GM12878 (cell line): ENCODE results near the gene PRKCE. TPM values are rescaled to one million over a fixed set of nuclear protein-coding genes. Genes with fewer than 3 reads are reported as not detected.

ENCODE experiments used
- BACH1 ChIP-seq: fragments of 450-650 bp; IDR thresholded peaks from 2 replicates; pipeline ENCODE4 v1.6.1; 2017; ENCODE audit warnings: mild to moderate bottlenecking, borderline replicate concordance
- CBFB ChIP-seq: IDR thresholded peaks from 2 replicates; pipeline ENCODE4 v1.6.1; 2016; ENCODE audit warnings: antibody characterized with exemption, low read depth
- ESRRA ChIP-seq: IDR thresholded peaks from 2 replicates; pipeline ENCODE4 v1.6.1; 2012; ENCODE audit warnings: mild to moderate bottlenecking, low read length, improper control_type of control experiment
- FOXM1 ChIP-seq: IDR thresholded peaks from 2 replicates; pipeline ENCODE4 v1.6.1; 2012; ENCODE audit warnings: low read depth, mild to moderate bottlenecking, inconsistent platforms, low read length, moderate library complexity
- KAT2A ChIP-seq: conservative IDR thresholded peaks from 2 replicates; pipeline ENCODE4 v1.6.1; 2011; ENCODE audit warnings: low read depth, low read length; ENCODE audit not compliant: control insufficient read depth
- NR2C2 ChIP-seq: IDR thresholded peaks from 2 replicates; pipeline ENCODE4 v1.6.1; 2011; ENCODE audit warnings: borderline replicate concordance, low read depth; ENCODE audit not compliant: control insufficient read depth, insufficient read length
- PAX5 ChIP-seq: IDR thresholded peaks from 2 replicates; pipeline ENCODE4 v1.6.1; 2011; ENCODE audit warnings: low read depth, low read length, borderline replicate concordance
- RBBP5 ChIP-seq: fragments of 200-600 bp; sonication (generic); conservative IDR thresholded peaks from 2 replicates; pipeline ENCODE4 v1.6.1; 2016
- SMAD1 ChIP-seq: fragments of 450-650 bp; IDR thresholded peaks from 2 replicates; pipeline ENCODE4 v1.6.1; 2018; ENCODE audit warnings: mild to moderate bottlenecking, low read depth; ENCODE audit not compliant: partially characterized antibody
- TCF12 ChIP-seq: IDR thresholded peaks from 2 replicates; pipeline ENCODE4 v1.6.1; 2011; ENCODE audit warnings: low read depth, mild to moderate bottlenecking, low read length
- polyA plus RNA-seq, 11 experiments: library from polyadenylated mRNA; depleted of rRNA in 4 of 11; unstranded in 6 of 11; stranded (reverse) in 5 of 11; fragments of >200 nt; fragmentation: Nextera tagmentation in 4 of 11; fragmentation: Illumina TruSeq in 1 of 11; extraction: Ambion mirVana in 4 of 11; extraction: Trizol in 1 of 11; gene quantifications; 1 replicate in 1 of 11; 2 replicates in 10 of 11; pipeline versions ENCODE4 v1.2.1 to v1.2.3, GENCODE V29; 2011 to 2016; ENCODE audit warnings: inconsistent platforms in 2 of 11, missing spikeins in 2 of 11, low read depth in 1 of 11
- total RNA-seq, 4 experiments: library from RNA; depleted of rRNA in 3 of 4; stranded (reverse); fragments of >200 nt in 3 of 4; fragmentation: Illumina TruSeq in 1 of 4; extraction: Trizol in 1 of 4; gene quantifications; 2 replicates each; pipeline versions ENCODE4 v1.2.1 to v1.2.3, GENCODE V29; 2013 to 2021
- TF ChIP-seq, protein P1 (sequence below): fragments of 450-650 bp; IDR thresholded peaks from 2 replicates; pipeline ENCODE4 v1.6.1; 2016; ENCODE audit warnings: mild to moderate bottlenecking
- TF ChIP-seq, protein P2 (sequence below): IDR thresholded peaks from 2 replicates; pipeline ENCODE4 v1.6.1; 2012; ENCODE audit warnings: low read depth, low read length, improper control_type of control experiment
- TF ChIP-seq, protein P3 (sequence below): IDR thresholded peaks from 2 replicates; pipeline ENCODE4 v1.6.1; 2011; ENCODE audit warnings: low read depth, low read length, improper control_type of control experiment, borderline replicate concordance
- TF ChIP-seq, protein P4 (sequence below): fragments of 450-650 bp; conservative IDR thresholded peaks from 2 replicates; pipeline ENCODE4 v1.6.1; 2017; ENCODE audit warnings: mild to moderate bottlenecking, moderate library complexity
- TF ChIP-seq, protein P5 (sequence below): IDR thresholded peaks from 2 replicates; pipeline ENCODE4 v1.6.1; 2012; ENCODE audit warnings: improper control_type of control experiment, low read depth, low read length; ENCODE audit not compliant: insufficient replicate concordance
- TF ChIP-seq, protein P6 (sequence below): fragments of 450-650 bp; IDR thresholded peaks from 2 replicates; pipeline ENCODE4 v1.6.1; 2017; ENCODE audit warnings: low read depth, mild to moderate bottlenecking, moderate library complexity
- TF ChIP-seq, protein P7 (sequence below): fragments of 450-650 bp; IDR thresholded peaks from 2 replicates; pipeline ENCODE4 v1.6.1; 2017; ENCODE audit warnings: borderline replicate concordance

PRKCE gene
- total and polyA plus RNA-seq, 10 of the 15 experiments (the other 5 are each of a cell fraction or from before 2014, with no cell fraction given), result 2.6 to 28.2 (median 11.3) TPM

DNA sequence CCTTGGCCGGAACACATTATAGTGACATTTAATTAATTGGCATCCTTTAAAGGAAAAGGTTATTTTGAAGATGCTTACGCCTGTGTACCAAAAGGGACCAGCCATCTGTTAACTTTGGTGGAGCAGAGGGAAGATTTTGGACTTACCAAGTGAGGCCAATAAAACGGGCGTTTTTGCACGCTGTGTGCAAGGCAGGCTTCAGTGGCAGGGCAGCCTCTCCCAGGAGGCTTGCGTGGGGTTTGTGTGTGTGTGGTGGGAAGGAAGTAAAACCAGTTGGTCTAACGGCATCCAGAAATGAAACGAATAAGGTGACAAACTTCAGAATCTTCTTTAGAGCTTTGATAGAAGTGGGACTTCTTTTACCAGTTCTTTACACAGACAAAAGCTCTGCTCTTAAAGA, 191.7 kb downstream of the PRKCE start (continued):
- TF ChIP-seq, protein P1, sequence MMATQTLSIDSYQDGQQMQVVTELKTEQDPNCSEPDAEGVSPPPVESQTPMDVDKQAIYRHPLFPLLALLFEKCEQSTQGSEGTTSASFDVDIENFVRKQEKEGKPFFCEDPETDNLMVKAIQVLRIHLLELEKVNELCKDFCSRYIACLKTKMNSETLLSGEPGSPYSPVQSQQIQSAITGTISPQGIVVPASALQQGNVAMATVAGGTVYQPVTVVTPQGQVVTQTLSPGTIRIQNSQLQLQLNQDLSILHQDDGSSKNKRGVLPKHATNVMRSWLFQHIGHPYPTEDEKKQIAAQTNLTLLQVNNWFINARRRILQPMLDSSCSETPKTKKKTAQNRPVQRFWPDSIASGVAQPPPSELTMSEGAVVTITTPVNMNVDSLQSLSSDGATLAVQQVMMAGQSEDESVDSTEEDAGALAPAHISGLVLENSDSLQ, result no peak
- TF ChIP-seq TCF12 (0 out of 2 replicates have a peak, but pooled peaks have one; percentile 50), SMAD1 (no peak), RBBP5 (no peak), KAT2A (no peak), PAX5 (peak; percentile 70), NR2C2 (no peak), FOXM1 (peak; percentile 47; the same call in 1 of the 2 replicates), ESRRA (no peak), BACH1 (0 out of 2 replicates have a peak, but pooled peaks have one; percentile 54), CBFB (peak; percentile 47; the same call in 1 of the 2 replicates)
- TF ChIP-seq, protein P2, sequence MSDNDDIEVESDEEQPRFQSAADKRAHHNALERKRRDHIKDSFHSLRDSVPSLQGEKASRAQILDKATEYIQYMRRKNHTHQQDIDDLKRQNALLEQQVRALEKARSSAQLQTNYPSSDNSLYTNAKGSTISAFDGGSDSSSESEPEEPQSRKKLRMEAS, result peak; percentile 74
- TF ChIP-seq, protein P3, sequence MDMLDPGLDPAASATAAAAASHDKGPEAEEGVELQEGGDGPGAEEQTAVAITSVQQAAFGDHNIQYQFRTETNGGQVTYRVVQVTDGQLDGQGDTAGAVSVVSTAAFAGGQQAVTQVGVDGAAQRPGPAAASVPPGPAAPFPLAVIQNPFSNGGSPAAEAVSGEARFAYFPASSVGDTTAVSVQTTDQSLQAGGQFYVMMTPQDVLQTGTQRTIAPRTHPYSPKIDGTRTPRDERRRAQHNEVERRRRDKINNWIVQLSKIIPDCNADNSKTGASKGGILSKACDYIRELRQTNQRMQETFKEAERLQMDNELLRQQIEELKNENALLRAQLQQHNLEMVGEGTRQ, result no peak
- TF ChIP-seq, protein P4, sequence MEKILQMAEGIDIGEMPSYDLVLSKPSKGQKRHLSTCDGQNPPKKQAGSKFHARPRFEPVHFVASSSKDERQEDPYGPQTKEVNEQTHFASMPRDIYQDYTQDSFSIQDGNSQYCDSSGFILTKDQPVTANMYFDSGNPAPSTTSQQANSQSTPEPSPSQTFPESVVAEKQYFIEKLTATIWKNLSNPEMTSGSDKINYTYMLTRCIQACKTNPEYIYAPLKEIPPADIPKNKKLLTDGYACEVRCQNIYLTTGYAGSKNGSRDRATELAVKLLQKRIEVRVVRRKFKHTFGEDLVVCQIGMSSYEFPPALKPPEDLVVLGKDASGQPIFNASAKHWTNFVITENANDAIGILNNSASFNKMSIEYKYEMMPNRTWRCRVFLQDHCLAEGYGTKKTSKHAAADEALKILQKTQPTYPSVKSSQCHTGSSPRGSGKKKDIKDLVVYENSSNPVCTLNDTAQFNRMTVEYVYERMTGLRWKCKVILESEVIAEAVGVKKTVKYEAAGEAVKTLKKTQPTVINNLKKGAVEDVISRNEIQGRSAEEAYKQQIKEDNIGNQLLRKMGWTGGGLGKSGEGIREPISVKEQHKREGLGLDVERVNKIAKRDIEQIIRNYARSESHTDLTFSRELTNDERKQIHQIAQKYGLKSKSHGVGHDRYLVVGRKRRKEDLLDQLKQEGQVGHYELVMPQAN, result no peak
- TF ChIP-seq, protein P5, sequence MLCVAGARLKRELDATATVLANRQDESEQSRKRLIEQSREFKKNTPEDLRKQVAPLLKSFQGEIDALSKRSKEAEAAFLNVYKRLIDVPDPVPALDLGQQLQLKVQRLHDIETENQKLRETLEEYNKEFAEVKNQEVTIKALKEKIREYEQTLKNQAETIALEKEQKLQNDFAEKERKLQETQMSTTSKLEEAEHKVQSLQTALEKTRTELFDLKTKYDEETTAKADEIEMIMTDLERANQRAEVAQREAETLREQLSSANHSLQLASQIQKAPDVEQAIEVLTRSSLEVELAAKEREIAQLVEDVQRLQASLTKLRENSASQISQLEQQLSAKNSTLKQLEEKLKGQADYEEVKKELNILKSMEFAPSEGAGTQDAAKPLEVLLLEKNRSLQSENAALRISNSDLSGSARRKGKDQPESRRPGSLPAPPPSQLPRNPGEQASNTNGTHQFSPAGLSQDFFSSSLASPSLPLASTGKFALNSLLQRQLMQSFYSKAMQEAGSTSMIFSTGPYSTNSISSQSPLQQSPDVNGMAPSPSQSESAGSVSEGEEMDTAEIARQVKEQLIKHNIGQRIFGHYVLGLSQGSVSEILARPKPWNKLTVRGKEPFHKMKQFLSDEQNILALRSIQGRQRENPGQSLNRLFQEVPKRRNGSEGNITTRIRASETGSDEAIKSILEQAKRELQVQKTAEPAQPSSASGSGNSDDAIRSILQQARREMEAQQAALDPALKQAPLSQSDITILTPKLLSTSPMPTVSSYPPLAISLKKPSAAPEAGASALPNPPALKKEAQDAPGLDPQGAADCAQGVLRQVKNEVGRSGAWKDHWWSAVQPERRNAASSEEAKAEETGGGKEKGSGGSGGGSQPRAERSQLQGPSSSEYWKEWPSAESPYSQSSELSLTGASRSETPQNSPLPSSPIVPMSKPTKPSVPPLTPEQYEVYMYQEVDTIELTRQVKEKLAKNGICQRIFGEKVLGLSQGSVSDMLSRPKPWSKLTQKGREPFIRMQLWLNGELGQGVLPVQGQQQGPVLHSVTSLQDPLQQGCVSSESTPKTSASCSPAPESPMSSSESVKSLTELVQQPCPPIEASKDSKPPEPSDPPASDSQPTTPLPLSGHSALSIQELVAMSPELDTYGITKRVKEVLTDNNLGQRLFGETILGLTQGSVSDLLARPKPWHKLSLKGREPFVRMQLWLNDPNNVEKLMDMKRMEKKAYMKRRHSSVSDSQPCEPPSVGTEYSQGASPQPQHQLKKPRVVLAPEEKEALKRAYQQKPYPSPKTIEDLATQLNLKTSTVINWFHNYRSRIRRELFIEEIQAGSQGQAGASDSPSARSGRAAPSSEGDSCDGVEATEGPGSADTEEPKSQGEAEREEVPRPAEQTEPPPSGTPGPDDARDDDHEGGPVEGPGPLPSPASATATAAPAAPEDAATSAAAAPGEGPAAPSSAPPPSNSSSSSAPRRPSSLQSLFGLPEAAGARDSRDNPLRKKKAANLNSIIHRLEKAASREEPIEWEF, result peak; percentile 83
- TF ChIP-seq, protein P6, sequence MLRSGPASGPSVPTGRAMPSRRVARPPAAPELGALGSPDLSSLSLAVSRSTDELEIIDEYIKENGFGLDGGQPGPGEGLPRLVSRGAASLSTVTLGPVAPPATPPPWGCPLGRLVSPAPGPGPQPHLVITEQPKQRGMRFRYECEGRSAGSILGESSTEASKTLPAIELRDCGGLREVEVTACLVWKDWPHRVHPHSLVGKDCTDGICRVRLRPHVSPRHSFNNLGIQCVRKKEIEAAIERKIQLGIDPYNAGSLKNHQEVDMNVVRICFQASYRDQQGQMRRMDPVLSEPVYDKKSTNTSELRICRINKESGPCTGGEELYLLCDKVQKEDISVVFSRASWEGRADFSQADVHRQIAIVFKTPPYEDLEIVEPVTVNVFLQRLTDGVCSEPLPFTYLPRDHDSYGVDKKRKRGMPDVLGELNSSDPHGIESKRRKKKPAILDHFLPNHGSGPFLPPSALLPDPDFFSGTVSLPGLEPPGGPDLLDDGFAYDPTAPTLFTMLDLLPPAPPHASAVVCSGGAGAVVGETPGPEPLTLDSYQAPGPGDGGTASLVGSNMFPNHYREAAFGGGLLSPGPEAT, result peak; percentile 79; the same call in 1 of the 2 replicates
- TF ChIP-seq, protein P7, sequence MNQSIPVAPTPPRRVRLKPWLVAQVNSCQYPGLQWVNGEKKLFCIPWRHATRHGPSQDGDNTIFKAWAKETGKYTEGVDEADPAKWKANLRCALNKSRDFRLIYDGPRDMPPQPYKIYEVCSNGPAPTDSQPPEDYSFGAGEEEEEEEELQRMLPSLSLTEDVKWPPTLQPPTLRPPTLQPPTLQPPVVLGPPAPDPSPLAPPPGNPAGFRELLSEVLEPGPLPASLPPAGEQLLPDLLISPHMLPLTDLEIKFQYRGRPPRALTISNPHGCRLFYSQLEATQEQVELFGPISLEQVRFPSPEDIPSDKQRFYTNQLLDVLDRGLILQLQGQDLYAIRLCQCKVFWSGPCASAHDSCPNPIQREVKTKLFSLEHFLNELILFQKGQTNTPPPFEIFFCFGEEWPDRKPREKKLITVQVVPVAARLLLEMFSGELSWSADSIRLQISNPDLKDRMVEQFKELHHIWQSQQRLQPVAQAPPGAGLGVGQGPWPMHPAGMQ, result no peak; the same call in 1 of the 2 replicates
